Measurements from ENCODE around the gene COL5A1.

GRCh38 chr9:134666831-134667230 lies 25.2 kb downstream of the COL5A1 start:
- TF ChIP-seq POU6F1 (CRISPR knock-in tag; IDR thresholded peaks at IDR 0.05; ENCODE audit: borderline replicate concordance, low read depth) (no peak), ISL1 (CRISPR knock-in tag; IDR thresholded peaks at IDR 0.05) (no peak), PATZ1 (CRISPR knock-in tag; IDR thresholded peaks at IDR 0.05; ENCODE audit: borderline replicate concordance) (no peak), ARNTL (CRISPR knock-in tag; IDR thresholded peaks at IDR 0.05; ENCODE audit: borderline replicate concordance, low read depth) (no peak), ZFP3 (CRISPR knock-in tag; IDR thresholded peaks at IDR 0.05) (no peak), ZFP30 (CRISPR knock-in tag; IDR thresholded peaks at IDR 0.05) (no peak), OSR1 (CRISPR knock-in tag; IDR thresholded peaks at IDR 0.05) (no peak), TCF4 (CRISPR knock-in tag; IDR thresholded peaks at IDR 0.05; ENCODE audit: borderline replicate concordance) (no peak), ESRRG (CRISPR knock-in tag; IDR thresholded peaks at IDR 0.05) (no peak), ZNF565 (CRISPR knock-in tag; conservative IDR thresholded peaks at IDR 0.05; ENCODE audit: low read depth) (no peak), TOX (CRISPR knock-in tag; IDR thresholded peaks at IDR 0.05; ENCODE audit: borderline replicate concordance) (no peak), ZC3H10 (CRISPR knock-in tag; IDR thresholded peaks at IDR 0.05) (no peak)
- TF ChIP-seq, protein P1, sequence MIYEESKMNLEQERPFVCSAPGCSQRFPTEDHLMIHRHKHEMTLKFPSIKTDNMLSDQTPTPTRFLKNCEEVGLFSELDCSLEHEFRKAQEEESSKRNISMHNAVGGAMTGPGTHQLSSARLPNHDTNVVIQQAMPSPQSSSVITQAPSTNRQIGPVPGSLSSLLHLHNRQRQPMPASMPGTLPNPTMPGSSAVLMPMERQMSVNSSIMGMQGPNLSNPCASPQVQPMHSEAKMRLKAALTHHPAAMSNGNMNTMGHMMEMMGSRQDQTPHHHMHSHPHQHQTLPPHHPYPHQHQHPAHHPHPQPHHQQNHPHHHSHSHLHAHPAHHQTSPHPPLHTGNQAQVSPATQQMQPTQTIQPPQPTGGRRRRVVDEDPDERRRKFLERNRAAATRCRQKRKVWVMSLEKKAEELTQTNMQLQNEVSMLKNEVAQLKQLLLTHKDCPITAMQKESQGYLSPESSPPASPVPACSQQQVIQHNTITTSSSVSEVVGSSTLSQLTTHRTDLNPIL (CRISPR knock-in tag; IDR thresholded peaks at IDR 0.05; ENCODE audit: low read depth): no peak

Measured in SK-N-SH treated with all-trans-retinoic acid at 6 μM for 48 hours (cell line).